Right atrium auricular region (tissue), 2 donors: Measurements from ENCODE around the gene XPR1. TPM values are rescaled to one million over a fixed set of nuclear protein-coding genes. Genes with fewer than 3 reads are reported as not detected.
"Not testable (repeated sequence)": the region's sequence is repeated elsewhere in the genome, so short reads cannot be mapped to it uniquely, and the experiment has no call there.

ENCODE experiments used
- DNase-seq: peaks from one replicate; pipeline ENCODE4 v3.0.0-alpha.2; 2019; ENCODE audit warnings: low spot score
- H3K27ac ChIP-seq, 2 donors: fragments of 200-600 bp; sonication (generic); 1 replicate in 1 of 2; 2 replicates in 1 of 2; pipeline ENCODE4 v1.5.1; 2016 to 2019
- H3K27me3 ChIP-seq, 2 donors: fragments of 200-600 bp; sonication (generic); one replicate each; pipeline versions ENCODE4 v1.5.1 to v1.6.0; 2017 to 2019
- H3K36me3 ChIP-seq: fragments of 200-600 bp; sonication (generic); one replicate; pipeline ENCODE4 v1.5.1; 2016
- H3K4me1 ChIP-seq, 2 donors: fragments of 200-600 bp; sonication (generic); one replicate each; pipeline versions ENCODE4 v1.5.1 to v1.6.0; 2017 to 2019
- H3K4me3 ChIP-seq, 2 donors: fragments of 200-600 bp; sonication (generic); 1 replicate in 1 of 2; 2 replicates in 1 of 2; pipeline ENCODE4 v1.5.1; 2017 to 2019; ENCODE audit warnings: mild to moderate bottlenecking in 1 of 2, moderate library complexity in 1 of 2
- H3K9me3 ChIP-seq, 2 donors: fragments of 200-600 bp; sonication (generic); one replicate each; pipeline ENCODE4 v1.5.1; 2019
- CTCF ChIP-seq, 2 donors: fragments of 200-600 bp; sonication (generic); IDR thresholded peaks; one replicate each; pipeline ENCODE4 v1.5.1; 2019; ENCODE audit warnings: antibody characterized with exemption in 2 of 2
- total RNA-seq, 2 donors: library from RNA; depleted of rRNA; stranded (reverse); fragments of >200 nt; gene quantifications; one replicate each; pipeline ENCODE4 v1.1.0, GENCODE V29; 2016

The XPR1 gene
- total RNA-seq, 2 donors from 2014 or later: 30.0 to 53.0 TPM

GRCh38 chr1:180854001-180854400 lies 222.2 kb downstream of the XPR1 start:
- TF ChIP-seq CTCF (IDR thresholded peaks at IDR 0.05): no peak
- H3K27ac ChIP-seq: no peak overlapping the region

GRCh38 chr1:180854456-180854855 lies 222.6 kb downstream of the XPR1 start:
- H3K27me3 ChIP-seq: no peaks in the 10 kb centered on the region
- TF ChIP-seq CTCF (IDR thresholded peaks at IDR 0.05): no peak
- no peak overlapping the region for H3K4me3 ChIP-seq
- peaks cover 0 to 7% of the 10 kb centered on the region in 2 donors for H3K4me1 ChIP-seq
- H3K36me3 ChIP-seq: no peaks in the 10 kb centered on the region
- H3K27ac ChIP-seq: no peak overlapping the region
- H3K9me3 ChIP-seq: no peaks in the 10 kb centered on the region
- no peak for DNase-seq

More at GRCh38 chr1:180854001-180854400, 222.2 kb downstream of the XPR1 start:
- Histone ChIP-seq H3K27me3 (no peaks in the 10 kb centered on the region), H3K4me1 (peaks cover 0 to 7% of the 10 kb centered on the region in 2 donors), H3K9me3 (no peaks in the 10 kb centered on the region), H3K4me3 (no peak overlapping the region), H3K36me3 (no peaks in the 10 kb centered on the region)
- no peak for DNase-seq

GRCh38 chr1:180857947-180858725 lies 226.3 kb downstream of the XPR1 start:
- not testable (repeated sequence) for H3K36me3 ChIP-seq, H3K4me1 ChIP-seq, H3K27ac ChIP-seq, H3K9me3 ChIP-seq, H3K4me3 ChIP-seq, DNase-seq, H3K27me3 ChIP-seq

- H3K4me3 ChIP-seq: no peak overlapping the region
These were observed 227.5 kb downstream of the XPR1 start for GRCh38 chr1:180859306-180859705.

GRCh38 chr1:180860535-180860934 lies 228.7 kb downstream of the XPR1 start:
- no peaks in the 10 kb centered on the region for H3K4me1 ChIP-seq
- peaks cover 18% of the 10 kb centered on the region for H3K36me3 ChIP-seq
- no peaks in the 10 kb centered on the region for H3K9me3 ChIP-seq
- no peak overlapping the region for H3K4me3 ChIP-seq
- H3K27ac ChIP-seq: no peak overlapping the region
- no peaks in the 10 kb centered on the region for H3K27me3 ChIP-seq
- no peak for DNase-seq
- no peak for TF ChIP-seq CTCF (IDR thresholded peaks at IDR 0.05)

More at GRCh38 chr1:180859306-180859705, 227.5 kb downstream of the XPR1 start:
- TF ChIP-seq CTCF (IDR thresholded peaks at IDR 0.05): no peak
- DNase-seq: no peak
- peaks cover 6% of the 10 kb centered on the region for H3K36me3 ChIP-seq
- H3K4me1 ChIP-seq: peaks cover 0 to 4% of the 10 kb centered on the region in 2 donors
- no peak overlapping the region for H3K27ac ChIP-seq
- H3K27me3 ChIP-seq: no peaks in the 10 kb centered on the region
- no peaks in the 10 kb centered on the region for H3K9me3 ChIP-seq

GRCh38 chr1:180862305-180862704 lies 230.5 kb downstream of the XPR1 start:
- no peaks in the 10 kb centered on the region for H3K4me1 ChIP-seq
- DNase-seq: no peak
- H3K27me3 ChIP-seq: no peaks in the 10 kb centered on the region

More at GRCh38 chr1:180862305-180862704, 230.5 kb downstream of the XPR1 start:
- H3K4me3 ChIP-seq: no peak overlapping the region
- peaks cover 18% of the 10 kb centered on the region for H3K36me3 ChIP-seq
- no peak overlapping the region for H3K27ac ChIP-seq
- no peaks in the 10 kb centered on the region for H3K9me3 ChIP-seq
- TF ChIP-seq CTCF (IDR thresholded peaks at IDR 0.05): no peak
